Mesothelial cell of epicardium (in vitro differentiated cells): ENCODE measurements around the gene ZNF324. TPM values are rescaled to one million over a fixed set of nuclear protein-coding genes. Genes with fewer than 3 reads are reported as not detected.

ENCODE experiments used
- DNase-seq, 2 experiments: peaks; one replicate each; pipeline ENCODE4 v3.0.0; 2021; ENCODE audit warnings: low spot score in 2 of 2; ENCODE audit not compliant: unreplicated experiment in 2 of 2
- H3K27ac Mint-ChIP-seq: 2 replicates; pipeline ENCODE4 v1.8.0; 2021; ENCODE audit warnings: mixed read lengths
- H3K27me3 Mint-ChIP-seq: 2 replicates; pipeline ENCODE4 v1.8.0; 2021; ENCODE audit warnings: low read depth, mixed read lengths
- H3K36me3 Mint-ChIP-seq: 2 replicates; pipeline ENCODE4 v1.8.0; 2021; ENCODE audit warnings: mixed read lengths
- H3K4me1 Mint-ChIP-seq: 2 replicates; pipeline ENCODE4 v1.8.0; 2021; ENCODE audit warnings: mixed read lengths
- H3K4me3 Mint-ChIP-seq: 2 replicates; pipeline ENCODE4 v1.8.0; 2021; ENCODE audit warnings: mild to moderate bottlenecking, moderate library complexity, mixed read lengths
- H3K9me3 Mint-ChIP-seq: 2 replicates; pipeline ENCODE4 v1.8.0; 2021; ENCODE audit warnings: mixed read lengths
- CTCF ChIP-seq: fragments of 200-600 bp; sonication (generic); IDR thresholded peaks from one replicate; pipeline ENCODE4 v1.5.0; 2021; ENCODE audit warnings: antibody characterized with exemption; ENCODE audit not compliant: unreplicated experiment
- total RNA-seq: library from RNA; stranded (reverse); gene quantifications from 3 replicates; pipeline ENCODE4 v1.2.1, GENCODE V29; 2021

ZNF324 gene
- total RNA-seq, 1 donor from 2014 or later = 13.4 TPM

GRCh38 chr19:58474997-58475713 lies 8.3 kb downstream of the ZNF324 start:
- peak overlapping the region; percentile 95 for H3K27ac Mint-ChIP-seq
- no peak for TF ChIP-seq CTCF
- H3K36me3 Mint-ChIP-seq = peaks cover 3% of the 10 kb centered on the region
- no peak for DNase-seq
- H3K4me1 Mint-ChIP-seq = peaks cover 11% of the 10 kb centered on the region
- H3K4me3 Mint-ChIP-seq = peak overlapping the region; percentile 93
- no peaks in the 10 kb centered on the region for H3K9me3 Mint-ChIP-seq
- no peaks in the 10 kb centered on the region for H3K27me3 Mint-ChIP-seq

GRCh38 chr19:58475714-58476497 lies 9.0 kb downstream of the ZNF324 start, which contains the start of gene ZNF446:
Gene ZNF446, plus strand, starts transcription at chr19:58476352. Its CDS starts 867 bp downstream, at chr19:58477219.
- Mint-ChIP-seq H3K9me3 (no peaks in the 10 kb centered on the region), H3K36me3 (peaks cover 5% of the 10 kb centered on the region), H3K27me3 (no peaks in the 10 kb centered on the region), H3K4me3 (peak within 1 kb of the TSS; percentile 93), H3K4me1 (peaks cover 11% of the 10 kb centered on the region), H3K27ac (peak within 1 kb of the TSS; percentile 95)
- no peak for TF ChIP-seq CTCF
- DNase-seq = peak; percentile 75 to 84

- no peak for DNase-seq
- Mint-ChIP-seq H3K36me3 (peaks cover 5% of the 10 kb centered on the region), H3K4me1 (peaks cover 11% of the 10 kb centered on the region), H3K4me3 (peak overlapping the region; percentile 93), H3K9me3 (no peaks in the 10 kb centered on the region), H3K27me3 (no peaks in the 10 kb centered on the region), H3K27ac (peak overlapping the region; percentile 92)
- TF ChIP-seq CTCF = no peak
Measured at GRCh38 chr19:58476498-58477015, 9.7 kb downstream of the ZNF324 start.

- Mint-ChIP-seq H3K27me3 (no peaks in the 10 kb centered on the region), H3K4me3 (peak overlapping the region; percentile 93), H3K27ac (peak overlapping the region; percentile 92), H3K9me3 (no peaks in the 10 kb centered on the region), H3K36me3 (peaks cover 7% of the 10 kb centered on the region), H3K4me1 (peaks cover 11% of the 10 kb centered on the region)
- no peak for DNase-seq
- TF ChIP-seq CTCF = no peak
Measured at GRCh38 chr19:58477130-58477529, 10.2 kb downstream of the ZNF324 start.

GRCh38 chr19:58477871-58478270 lies 11.0 kb downstream of the ZNF324 start:
- H3K27ac Mint-ChIP-seq = no peak overlapping the region
- H3K4me1 Mint-ChIP-seq = peaks cover 11% of the 10 kb centered on the region
- TF ChIP-seq CTCF = no peak
- H3K36me3 Mint-ChIP-seq = peaks cover 8% of the 10 kb centered on the region
- DNase-seq = no peak
- H3K9me3 Mint-ChIP-seq = no peaks in the 10 kb centered on the region
- H3K4me3 Mint-ChIP-seq = peak overlapping the region; percentile 37
- no peaks in the 10 kb centered on the region for H3K27me3 Mint-ChIP-seq
